ENCODE data around the gene ACP5. TPM values are rescaled to one million over a fixed set of nuclear protein-coding genes. Genes with fewer than 3 reads are reported as not detected.
A peak's percentile ranks its signal among the peaks of the same experiment; 100 is the strongest.

ACP5 gene
- total and polyA plus RNA-seq, 10 of the 15 experiments (the other 5 are each of a cell fraction or from before 2014, with no cell fraction given), result 1.0 to 73.4 (median 36.8) TPM

GRCh38 chr19:11598103-11598483, 20.6 kb upstream of the ACP5 start:
- ChIA-PET RAD21 (ENCODE audit: unreplicated experiment) (interaction anchor here (0.9 kb wide), 1 partner anchor 38 kb away, joined by 5 read pairs; no protein-coding TSS in a partner anchor), POLR2A (interaction anchor here (0.8 to 1.7 kb wide), 3 partner anchors 24 to 39 kb away, joined by 3 to 7 read pairs (median 3); partner anchors contain the start of gene ELOF1), CTCF (interaction anchor here (0.7 to 1.4 kb wide), 2 partner anchors 137 to 326 kb away, joined by 3 to 4 read pairs; no protein-coding TSS in a partner anchor), SMC1A (ENCODE audit: uncharacterized antibody, unreplicated experiment) (interaction anchor here (0.6 to 0.8 kb wide), 2 partner anchors 16 to 389 kb away, joined by 3 to 4 read pairs; no protein-coding TSS in a partner anchor)
- no peak overlapping the region for H2AFZ ChIP-seq (ENCODE audit: control insufficient read depth, low read depth, low read length)
- FAIRE-seq (no peak), DNase-seq (ENCODE audit: low read depth, low spot score) (no peak), ATAC-seq (no peak; the same call in 1 of the 3 replicates)
- no peaks in the 10 kb centered on the region for H3K27me3 ChIP-seq (replicated peaks in 1 of 2; ENCODE audit: control insufficient read depth in 2 of 2, insufficient read depth in 2 of 2, low read length in 1 of 2)
- H3K4me3 ChIP-seq, result peak overlapping the region; percentile 83
- intact Hi-C loops (cut with micrococcal nuclease; ENCODE audit: unreplicated experiment) (loop anchor here (5.0 kb wide), 1 partner anchor 214 kb away; the partner anchor contains the start of gene ZNF440), in situ Hi-C loops (cut with MboI) (loop anchor here (25.0 kb wide), 1 partner anchor 1564 kb away; the partner anchor contains the start of genes IER2 and STX10)
- BruUV-seq (replicated peaks), result TSS peak; percentile 72
- TF ChIP-seq PRDM15 (CRISPR knock-in tag; IDR thresholded peaks at IDR 0.05) (no peak), MLLT1 (IDR thresholded peaks at IDR 0.05) (peak; percentile 82; the same call in 1 of the 2 replicates), NFIC (IDR thresholded peaks at IDR 0.05; ENCODE audit: low read depth, low read length) (peak; percentile 9; the same call in 1 of the 2 replicates)
- peaks cover 0 to 4% of the 10 kb centered on the region in 2 experiments; a peak in 1 of 4 replicates for H3K36me3 ChIP-seq (ENCODE audit: control insufficient read depth in 2 of 2, insufficient read depth in 2 of 2, low read length in 1 of 2)
- peak overlapping the region; percentile 77 for H3K4me2 ChIP-seq (ENCODE audit: control insufficient read depth, insufficient read depth)
- peaks cover 34% of the 10 kb centered on the region for H3K79me2 ChIP-seq (ENCODE audit: control insufficient read depth, insufficient read depth, low read length)
- no peaks in the 10 kb centered on the region; the same call in none of the 3 replicates for H3K9me3 ChIP-seq (replicated peaks; ENCODE audit: control insufficient read depth, insufficient read depth, low read length)
- H3K27ac ChIP-seq (ENCODE audit: control insufficient read depth, insufficient read depth), result peak overlapping the region; percentile 99
- H4K20me1 ChIP-seq (ENCODE audit: control insufficient read depth, insufficient read depth), result no peaks in the 10 kb centered on the region
- peaks cover 14% of the 10 kb centered on the region for H3K4me1 ChIP-seq (ENCODE audit: control insufficient read depth, insufficient read depth, low read length)
- 75% methylated on average over 10 of the region's 10 CpGs for WGBS (ENCODE audit: insufficient coverage, insufficient replicate concordance, low lambda C conversion rate, missing lambda C conversion rate)
- H3K9ac ChIP-seq (ENCODE audit: control insufficient read depth, insufficient read depth, low read length), result peak overlapping the region; percentile 98
